Measurements from ENCODE around the gene TSPAN18. TPM values are rescaled to one million over a fixed set of nuclear protein-coding genes. Genes with fewer than 3 reads are reported as not detected.

TSPAN18 gene
- polyA plus RNA-seq, 1 experiment, result 0.98 TPM

DNA sequence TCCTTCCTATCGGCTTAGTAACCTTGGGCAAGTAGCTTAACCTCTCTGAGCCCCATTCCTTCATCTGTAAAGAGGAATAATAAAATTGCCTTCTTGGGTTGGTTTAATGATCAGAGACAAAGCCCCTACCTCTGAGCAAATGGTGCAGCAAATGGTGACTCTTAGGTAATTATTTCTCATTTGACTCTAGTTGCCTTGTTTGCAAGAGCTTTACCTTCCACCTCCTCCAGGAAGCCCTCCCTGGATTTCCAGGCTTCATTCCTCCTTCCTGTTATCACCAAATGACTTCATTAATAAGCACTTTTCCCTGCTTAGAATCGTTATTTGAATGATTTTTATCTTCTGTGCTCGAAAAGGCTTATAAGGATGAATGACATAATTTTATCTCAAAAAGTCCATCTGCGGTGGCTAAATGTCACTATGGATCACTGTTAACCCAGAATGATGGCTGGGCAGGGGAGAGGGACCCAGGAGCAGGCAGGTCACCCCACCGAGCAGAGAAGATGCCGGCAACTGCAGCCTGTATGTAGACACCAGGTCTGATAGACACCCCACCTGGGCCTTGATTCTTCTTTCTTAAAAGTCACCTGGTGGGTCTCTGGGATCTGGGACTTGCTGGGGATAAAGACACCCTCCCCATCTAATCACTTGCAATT, 106.6 kb downstream of the TSPAN18 start:
- no peak for DNase-seq (ENCODE audit: low read depth, low spot score)
- no peaks in the 10 kb centered on the region for H3K9me3 ChIP-seq (ENCODE audit: control insufficient read depth, insufficient read depth, low read length)
- H3K27ac ChIP-seq (ENCODE audit: low read depth, low read length), result no peak overlapping the region
- TF ChIP-seq, protein P1, sequence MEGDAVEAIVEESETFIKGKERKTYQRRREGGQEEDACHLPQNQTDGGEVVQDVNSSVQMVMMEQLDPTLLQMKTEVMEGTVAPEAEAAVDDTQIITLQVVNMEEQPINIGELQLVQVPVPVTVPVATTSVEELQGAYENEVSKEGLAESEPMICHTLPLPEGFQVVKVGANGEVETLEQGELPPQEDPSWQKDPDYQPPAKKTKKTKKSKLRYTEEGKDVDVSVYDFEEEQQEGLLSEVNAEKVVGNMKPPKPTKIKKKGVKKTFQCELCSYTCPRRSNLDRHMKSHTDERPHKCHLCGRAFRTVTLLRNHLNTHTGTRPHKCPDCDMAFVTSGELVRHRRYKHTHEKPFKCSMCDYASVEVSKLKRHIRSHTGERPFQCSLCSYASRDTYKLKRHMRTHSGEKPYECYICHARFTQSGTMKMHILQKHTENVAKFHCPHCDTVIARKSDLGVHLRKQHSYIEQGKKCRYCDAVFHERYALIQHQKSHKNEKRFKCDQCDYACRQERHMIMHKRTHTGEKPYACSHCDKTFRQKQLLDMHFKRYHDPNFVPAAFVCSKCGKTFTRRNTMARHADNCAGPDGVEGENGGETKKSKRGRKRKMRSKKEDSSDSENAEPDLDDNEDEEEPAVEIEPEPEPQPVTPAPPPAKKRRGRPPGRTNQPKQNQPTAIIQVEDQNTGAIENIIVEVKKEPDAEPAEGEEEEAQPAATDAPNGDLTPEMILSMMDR (IDR thresholded peaks at IDR 0.05; ENCODE audit: low read depth, low read length), result no peak
- peaks cover 17% of the 10 kb centered on the region for H3K27me3 ChIP-seq (ENCODE audit: control insufficient read depth, insufficient read depth, low read length)
- H3K4me3 ChIP-seq (ENCODE audit: low read depth, low read length), result no peak overlapping the region
- CTCF ChIA-PET, result interaction anchor here (0.9 kb wide), 1 partner anchor 272 kb away, joined by 3 read pairs; no protein-coding TSS in a partner anchor
- POLR2A ChIA-PET, result no interaction called here

- Histone ChIP-seq H3K9me3 (ENCODE audit: control insufficient read depth, insufficient read depth, low read length) (no peaks in the 10 kb centered on the region), H3K27ac (ENCODE audit: low read depth, low read length) (no peak overlapping the region), H3K27me3 (ENCODE audit: control insufficient read depth, insufficient read depth, low read length) (peaks cover 17% of the 10 kb centered on the region), H3K4me3 (ENCODE audit: low read depth, low read length) (no peak overlapping the region)
- POLR2A ChIA-PET, result no interaction called here
- CTCF ChIA-PET, result no interaction called here
- DNase-seq (ENCODE audit: low read depth, low spot score), result no peak
- TF ChIP-seq, protein P1 (IDR thresholded peaks at IDR 0.05; ENCODE audit: low read depth, low read length), result no peak
Measured at GRCh38 chr11:44833877-44834452, 107.2 kb downstream of the TSPAN18 start.

DNA sequence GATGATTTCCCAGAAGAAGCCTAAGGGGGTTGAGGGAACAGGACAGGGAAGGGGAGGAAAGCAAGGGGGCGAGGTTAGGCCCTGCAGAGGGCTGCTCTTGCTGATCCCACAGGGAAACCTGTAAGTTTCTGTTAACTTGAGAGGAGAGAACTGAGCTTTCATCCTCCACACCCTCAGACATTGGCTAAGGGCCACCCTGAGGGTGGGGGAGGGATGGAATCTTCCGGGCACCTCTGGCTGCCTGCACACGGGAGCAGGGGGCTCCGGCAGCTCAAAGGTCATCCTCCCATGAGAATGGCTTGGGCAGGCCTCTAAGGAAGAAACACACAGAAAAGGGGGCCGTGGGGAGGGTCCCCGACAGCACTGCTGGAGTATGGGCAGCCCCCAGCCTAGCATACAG, 108.1 kb downstream of the TSPAN18 start:
- no peak for DNase-seq (ENCODE audit: low read depth, low spot score)
- POLR2A ChIA-PET, result no interaction called here

GRCh38 chr11:44835296-44835695, 108.5 kb downstream of the TSPAN18 start:
- DNase-seq (ENCODE audit: low read depth, low spot score), result no peak
- H3K27ac ChIP-seq (ENCODE audit: low read depth, low read length), result no peak overlapping the region
- POLR2A ChIA-PET, result no interaction called here
- H3K9me3 ChIP-seq (ENCODE audit: control insufficient read depth, insufficient read depth, low read length), result no peaks in the 10 kb centered on the region
- H3K27me3 ChIP-seq (ENCODE audit: control insufficient read depth, insufficient read depth, low read length), result peaks cover 17% of the 10 kb centered on the region
- CTCF ChIA-PET, result interaction anchor here (0.5 kb wide), 1 partner anchor 270 kb away, joined by 8 read pairs; no protein-coding TSS in a partner anchor
- TF ChIP-seq, protein P1 (IDR thresholded peaks at IDR 0.05; ENCODE audit: low read depth, low read length), result no peak
- no peak overlapping the region for H3K4me3 ChIP-seq (ENCODE audit: low read depth, low read length)

More for the DNA sequence above, 108.1 kb downstream of the TSPAN18 start:
- Histone ChIP-seq H3K27ac (ENCODE audit: low read depth, low read length) (no peak overlapping the region), H3K9me3 (ENCODE audit: control insufficient read depth, insufficient read depth, low read length) (no peaks in the 10 kb centered on the region), H3K4me3 (ENCODE audit: low read depth, low read length) (no peak overlapping the region), H3K27me3 (ENCODE audit: control insufficient read depth, insufficient read depth, low read length) (peaks cover 17% of the 10 kb centered on the region)
- TF ChIP-seq, protein P1 (IDR thresholded peaks at IDR 0.05; ENCODE audit: low read depth, low read length), result no peak
- CTCF ChIA-PET, result no interaction called here

- Histone ChIP-seq H3K27ac (ENCODE audit: low read depth, low read length) (no peak overlapping the region), H3K4me3 (ENCODE audit: low read depth, low read length) (no peak overlapping the region), H3K27me3 (ENCODE audit: control insufficient read depth, insufficient read depth, low read length) (peaks cover 15% of the 10 kb centered on the region), H3K9me3 (ENCODE audit: control insufficient read depth, insufficient read depth, low read length) (no peaks in the 10 kb centered on the region)
- no peak for DNase-seq (ENCODE audit: low read depth, low spot score)
- CTCF ChIA-PET, result no interaction called here
- POLR2A ChIA-PET, result no interaction called here
- TF ChIP-seq, protein P1 (IDR thresholded peaks at IDR 0.05; ENCODE audit: low read depth, low read length), result no peak
Measured at GRCh38 chr11:44835938-44836337, 109.2 kb downstream of the TSPAN18 start.
